NCI-H146 treated with DMSO at 0.1 percent for 48 hours (cell line): ENCODE measurements around the gene BCLAF1.

Experiments
- DNase-seq: peaks from one replicate; lab custom pipeline; 2025; ENCODE audit not compliant: unreplicated experiment; lab: John Stamatoyannopoulos, UW

Gene BCLAF1, protein sequence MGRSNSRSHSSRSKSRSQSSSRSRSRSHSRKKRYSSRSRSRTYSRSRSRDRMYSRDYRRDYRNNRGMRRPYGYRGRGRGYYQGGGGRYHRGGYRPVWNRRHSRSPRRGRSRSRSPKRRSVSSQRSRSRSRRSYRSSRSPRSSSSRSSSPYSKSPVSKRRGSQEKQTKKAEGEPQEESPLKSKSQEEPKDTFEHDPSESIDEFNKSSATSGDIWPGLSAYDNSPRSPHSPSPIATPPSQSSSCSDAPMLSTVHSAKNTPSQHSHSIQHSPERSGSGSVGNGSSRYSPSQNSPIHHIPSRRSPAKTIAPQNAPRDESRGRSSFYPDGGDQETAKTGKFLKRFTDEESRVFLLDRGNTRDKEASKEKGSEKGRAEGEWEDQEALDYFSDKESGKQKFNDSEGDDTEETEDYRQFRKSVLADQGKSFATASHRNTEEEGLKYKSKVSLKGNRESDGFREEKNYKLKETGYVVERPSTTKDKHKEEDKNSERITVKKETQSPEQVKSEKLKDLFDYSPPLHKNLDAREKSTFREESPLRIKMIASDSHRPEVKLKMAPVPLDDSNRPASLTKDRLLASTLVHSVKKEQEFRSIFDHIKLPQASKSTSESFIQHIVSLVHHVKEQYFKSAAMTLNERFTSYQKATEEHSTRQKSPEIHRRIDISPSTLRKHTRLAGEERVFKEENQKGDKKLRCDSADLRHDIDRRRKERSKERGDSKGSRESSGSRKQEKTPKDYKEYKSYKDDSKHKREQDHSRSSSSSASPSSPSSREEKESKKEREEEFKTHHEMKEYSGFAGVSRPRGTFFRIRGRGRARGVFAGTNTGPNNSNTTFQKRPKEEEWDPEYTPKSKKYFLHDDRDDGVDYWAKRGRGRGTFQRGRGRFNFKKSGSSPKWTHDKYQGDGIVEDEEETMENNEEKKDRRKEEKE

GRCh38 chr6:136289579-136290409, at the start of gene BCLAF1:
BCLAF1 (minus strand) TSS chr6:136289846; CDS start chr6:136279866, 9,980 bp downstream.
- DNase-seq: peak; percentile 100

DNA sequence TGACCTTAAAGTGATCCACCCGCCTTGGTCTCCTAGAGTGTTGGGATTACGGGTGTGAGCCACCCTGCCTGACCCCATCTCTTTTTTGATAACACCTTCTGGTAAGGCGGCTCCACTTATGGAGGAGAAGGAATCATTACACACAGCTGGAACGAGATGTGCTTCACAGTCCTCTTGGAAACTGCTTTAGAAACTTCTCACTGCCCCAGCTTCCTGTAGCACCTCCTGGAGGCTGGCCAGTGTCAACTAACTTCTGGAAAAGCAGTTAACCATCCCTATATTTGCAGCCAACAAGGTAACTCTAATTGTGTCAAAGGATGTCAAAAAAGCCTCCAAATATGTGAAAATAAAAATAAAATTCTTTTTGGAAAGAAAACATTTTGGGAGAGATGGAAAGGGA, 48.8 kb upstream of the BCLAF1 start:
- no peak for DNase-seq

DNA sequence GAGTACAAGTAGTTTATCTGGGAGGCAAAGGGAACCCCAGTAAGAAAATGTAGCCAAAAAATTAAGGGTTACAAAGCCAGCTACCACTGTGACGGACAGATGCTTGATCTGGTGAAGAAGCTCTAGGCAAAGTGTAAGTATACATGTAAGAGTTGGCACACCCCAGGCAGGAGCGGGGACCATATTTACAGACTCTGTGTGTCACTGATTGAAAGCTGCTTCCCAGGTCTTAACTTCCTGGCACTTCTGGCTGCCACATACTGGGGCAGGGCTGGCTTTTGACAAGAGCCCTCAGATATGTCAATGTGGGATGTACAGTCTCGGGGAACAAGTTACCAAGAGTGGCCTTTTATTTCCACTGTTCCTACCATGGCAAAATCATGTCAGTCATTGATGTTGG, 48.0 kb upstream of the BCLAF1 start:
- DNase-seq: no peak

DNA sequence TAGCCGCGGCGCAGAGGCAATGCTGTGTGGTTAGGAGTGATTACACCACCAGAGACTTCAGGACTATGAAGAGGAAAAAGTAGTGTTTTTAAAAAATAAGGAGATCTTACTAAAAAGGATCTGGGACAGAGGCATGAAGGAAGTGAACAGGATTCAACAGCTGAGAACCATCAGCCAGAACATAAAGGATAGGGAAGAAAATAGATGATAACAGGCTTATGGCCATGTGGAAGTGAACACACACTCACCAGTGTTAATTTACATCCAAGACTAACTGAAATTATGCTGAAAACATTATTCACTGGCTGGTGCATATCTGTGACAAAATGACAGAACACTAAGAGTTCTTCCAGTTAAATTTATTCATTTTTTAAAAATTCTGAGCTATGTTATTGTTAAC, 47.5 kb upstream of the BCLAF1 start:
- DNase-seq: no peak

- DNase-seq: no peak
Observed at GRCh38 chr6:136335736-136336363, 46.2 kb upstream of the BCLAF1 start.

DNA sequence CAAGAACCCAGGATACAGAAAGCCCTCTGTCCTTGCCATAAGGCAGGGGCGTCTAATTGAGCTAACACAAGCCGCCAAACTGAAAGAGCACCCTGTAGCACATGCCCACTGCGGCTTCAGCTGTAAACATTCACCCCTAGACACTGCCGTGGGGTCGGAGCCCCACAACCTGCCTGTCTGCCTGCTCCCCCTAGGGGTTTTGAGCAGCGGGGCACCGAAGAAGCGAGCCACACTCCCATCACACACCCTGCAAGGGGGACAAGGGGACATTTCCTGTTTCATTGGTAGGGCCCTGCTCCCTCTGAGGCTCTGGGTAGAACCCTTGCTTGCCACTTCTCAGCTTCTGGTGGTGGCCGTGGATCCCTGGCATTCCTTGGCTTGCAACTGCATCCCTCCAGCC, 45.2 kb upstream of the BCLAF1 start:
- no peak for DNase-seq

GRCh38 chr6:136334465-136334846, 44.8 kb upstream of the BCLAF1 start:
- DNase-seq: no peak

DNA sequence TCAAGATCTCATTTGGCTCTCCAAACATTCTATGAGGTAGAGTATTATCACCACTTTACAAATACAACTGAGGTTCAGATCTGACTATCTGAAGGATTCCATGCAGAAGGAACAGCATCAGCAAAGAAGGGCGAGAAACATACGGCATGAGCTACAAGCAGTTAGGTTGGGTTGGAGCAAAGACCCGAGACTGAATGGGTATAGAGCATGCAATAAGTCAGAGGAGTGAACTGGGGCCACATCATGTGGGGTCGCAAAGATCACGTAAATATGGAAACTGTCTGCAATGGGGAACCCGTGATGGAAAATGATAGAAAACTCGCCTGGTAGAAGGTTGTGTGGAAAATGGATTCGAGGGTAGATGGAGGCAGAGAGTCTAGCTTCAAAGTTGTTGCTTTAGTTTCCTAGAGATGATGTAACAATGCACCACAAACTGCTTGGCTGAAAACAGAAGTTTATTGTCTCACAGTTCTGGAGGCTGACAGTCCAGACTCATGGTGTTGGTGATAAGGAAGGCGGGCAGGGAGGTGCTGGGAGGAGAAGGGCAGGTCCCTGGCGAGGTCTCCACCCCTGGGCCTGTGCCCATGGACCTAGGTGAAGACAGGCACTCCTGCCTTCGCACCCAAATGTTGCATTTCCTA, 44.3 kb upstream of the BCLAF1 start:
- no peak for DNase-seq

DNA sequence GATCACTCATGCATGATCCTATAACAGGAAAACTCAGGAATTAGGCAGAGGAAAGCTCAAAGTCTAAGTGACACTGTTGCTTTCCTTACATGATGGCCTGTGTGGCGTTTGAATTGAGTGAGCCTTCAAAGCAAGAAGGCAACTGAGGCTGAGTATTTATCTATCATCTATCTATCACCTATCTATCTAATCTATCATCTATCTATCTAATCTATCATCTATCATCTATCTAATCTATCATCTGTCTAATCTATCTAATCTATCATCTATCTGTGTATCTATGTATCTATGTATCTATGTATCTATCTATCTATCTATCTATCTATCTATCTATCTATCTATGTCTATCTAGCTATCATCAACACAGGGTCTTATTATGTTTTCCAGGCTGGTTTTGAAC, 41.8 kb upstream of the BCLAF1 start:
- DNase-seq: no peak

DNA sequence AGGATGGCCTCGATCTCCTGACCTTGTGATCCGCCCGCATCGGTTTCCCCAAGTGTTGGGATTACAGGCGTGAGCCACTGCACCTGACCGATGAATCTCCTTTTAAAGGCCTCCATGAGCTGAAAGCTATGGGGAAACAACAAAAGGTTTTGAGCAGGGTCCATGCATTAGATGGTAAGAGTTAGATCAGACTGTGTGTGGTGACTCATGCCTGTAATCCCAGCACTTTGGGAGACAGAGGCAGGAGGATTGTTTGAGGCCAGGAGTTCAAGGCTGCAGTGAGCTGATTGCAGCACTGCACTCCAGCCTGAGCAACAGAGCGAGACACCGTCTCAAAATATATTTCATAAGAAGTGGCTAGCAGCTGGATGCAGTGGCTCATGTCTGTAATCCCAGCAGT, 41.0 kb upstream of the BCLAF1 start:
- no peak for DNase-seq

- peak; percentile 81 for DNase-seq
Observed at GRCh38 chr6:136326038-136326553, 36.5 kb upstream of the BCLAF1 start.

DNA sequence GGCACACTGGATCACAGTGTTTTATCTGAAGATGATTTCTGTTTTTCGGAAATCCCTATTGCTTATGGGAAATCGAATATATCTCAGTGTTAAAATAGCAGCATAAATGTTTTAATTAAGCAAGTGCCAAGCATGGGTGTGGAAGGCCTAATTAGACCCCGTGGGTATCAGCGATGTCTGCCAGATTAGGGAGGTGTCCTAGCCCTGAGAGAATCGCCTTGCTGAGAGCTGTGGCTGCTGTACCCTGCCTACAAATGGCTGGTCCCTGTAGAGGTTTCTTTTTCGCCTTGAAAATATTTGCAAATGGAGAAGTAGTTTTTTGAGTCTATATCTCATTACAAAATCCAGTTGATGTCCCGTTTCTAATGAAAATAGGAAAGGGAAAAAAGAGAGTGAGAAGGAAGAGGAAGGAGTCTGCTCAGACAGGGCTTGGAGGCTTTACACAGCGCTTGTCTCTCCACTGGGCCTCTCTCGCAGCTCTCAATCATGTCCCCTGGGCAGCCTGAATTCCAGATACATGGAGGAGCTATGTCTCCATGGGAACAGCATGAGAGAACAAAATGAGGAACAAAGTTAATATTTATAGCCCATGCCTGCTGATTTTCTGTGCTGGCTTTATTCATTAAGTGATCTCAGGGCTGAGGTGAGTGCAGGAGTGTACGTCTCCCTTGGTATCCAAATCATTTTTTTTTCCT, 35.2 kb upstream of the BCLAF1 start:
- DNase-seq: no peak

- DNase-seq: peak; percentile 23
Observed at GRCh38 chr6:136323431-136324112, 33.9 kb upstream of the BCLAF1 start.

DNA sequence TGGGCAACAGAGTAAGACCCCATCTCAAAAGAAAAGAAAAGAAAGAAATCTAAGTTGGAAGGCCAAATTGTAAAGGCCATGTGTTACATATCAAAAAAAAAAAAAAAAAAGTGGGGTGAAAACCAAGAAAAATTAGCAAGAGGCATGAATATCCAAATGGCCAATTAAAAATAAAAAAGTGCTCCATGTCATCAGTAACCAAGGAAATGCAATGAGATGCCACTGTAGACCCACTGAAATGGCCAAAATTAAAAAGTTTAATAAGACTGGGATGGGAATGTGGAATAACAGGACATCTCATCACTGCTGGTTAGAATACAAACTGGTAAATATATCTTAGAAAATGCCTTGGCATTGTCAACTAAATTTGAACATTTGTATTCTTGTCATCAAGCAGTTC, 30.1 kb upstream of the BCLAF1 start:
- DNase-seq: no peak

DNA sequence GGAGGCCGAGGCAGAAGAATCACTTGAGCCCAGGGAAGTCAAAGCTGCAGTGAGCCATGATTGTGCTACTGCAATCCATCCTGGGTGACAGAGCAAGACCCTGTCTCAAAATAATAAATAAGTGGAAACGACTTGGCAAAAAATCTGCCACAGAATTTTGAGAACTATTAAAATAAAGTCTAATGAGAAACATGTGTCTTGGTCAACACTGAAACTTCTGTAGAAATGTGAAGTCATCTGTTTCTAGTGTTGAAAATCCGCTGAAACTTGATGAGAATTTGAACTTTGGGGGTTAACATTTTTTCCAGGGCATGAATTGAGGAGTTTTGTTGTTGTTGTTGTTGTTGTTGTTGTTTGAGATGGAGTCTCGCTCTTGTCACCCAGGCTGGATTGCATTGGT, 29.0 kb upstream of the BCLAF1 start:
- DNase-seq: no peak

DNA sequence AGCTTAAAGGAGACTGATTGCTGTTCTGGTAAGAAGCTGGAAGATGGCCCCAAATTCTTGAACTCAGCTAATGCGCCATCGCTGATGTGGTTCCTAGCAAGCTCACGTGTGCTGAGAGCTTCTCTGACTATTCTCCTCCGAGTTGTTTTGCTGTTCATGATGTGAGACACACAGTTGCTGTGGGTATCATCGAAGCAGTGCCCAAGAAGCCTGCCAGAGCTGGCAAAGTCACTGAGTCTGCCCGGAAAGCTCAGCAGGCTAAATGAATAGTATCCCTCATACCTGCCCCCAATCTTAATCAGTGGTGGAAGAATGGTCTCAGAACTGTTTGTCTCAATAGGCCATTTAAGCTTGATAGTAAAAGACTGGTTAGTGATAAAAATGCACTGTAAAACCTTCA, 28.3 kb upstream of the BCLAF1 start:
- no peak for DNase-seq

DNA sequence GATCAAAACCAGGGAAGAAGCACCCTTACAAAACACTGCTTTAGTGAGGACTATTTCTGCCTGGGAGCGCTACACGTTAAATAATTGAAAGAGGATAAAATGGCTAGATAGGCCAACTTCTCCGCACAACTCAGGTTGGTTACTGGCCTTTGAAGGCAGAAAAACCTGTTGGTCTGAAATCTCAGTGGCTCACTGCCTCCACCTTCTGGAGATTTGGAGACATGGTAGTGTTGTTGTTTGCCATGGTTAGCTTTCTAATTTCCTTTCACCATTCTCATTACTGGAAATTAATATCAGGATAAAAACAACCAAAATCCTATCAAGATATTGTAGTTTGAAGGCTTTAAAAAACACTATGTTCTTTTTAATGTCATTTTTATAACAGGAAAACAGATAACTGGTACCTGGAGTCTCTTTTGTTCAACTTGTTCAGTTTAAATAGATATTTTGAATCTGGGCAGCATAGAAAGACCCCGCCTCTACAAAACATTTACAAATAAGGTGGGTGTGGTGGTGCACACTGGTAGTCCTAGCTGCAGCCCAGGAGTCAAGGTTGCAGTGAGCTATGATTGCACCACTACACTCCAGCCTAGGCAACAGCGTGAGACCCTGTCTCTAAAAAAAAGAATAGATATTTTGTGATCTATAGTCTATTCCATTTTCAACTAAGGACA, 27.5 kb upstream of the BCLAF1 start:
- peak; percentile 59 for DNase-seq

GRCh38 chr6:136315594-136315993, 25.9 kb upstream of the BCLAF1 start:
- no peak for DNase-seq
